Subcutaneous adipose tissue (tissue), 4 donors: ENCODE measurements around the gene KLHL8. TPM values are rescaled to one million over a fixed set of nuclear protein-coding genes. Genes with fewer than 3 reads are reported as not detected.

ENCODE experiments used
- total RNA-seq, 4 donors: library from RNA; depleted of rRNA; stranded (reverse); fragments of >200 nt; gene quantifications; one replicate each; pipeline ENCODE4 v1.1.0, GENCODE V29; 2016
- TF ChIP-seq, protein P1 (sequence below): fragments of 450-650 bp; IDR thresholded peaks from one replicate; pipeline ENCODE4 v1.5.1; 2016; ENCODE audit warnings: low read depth, mild to moderate bottlenecking, control low read depth, antibody characterized with exemption, moderate library complexity

KLHL8 gene
- total RNA-seq, 4 donors from 2014 or later, result 16.2 to 20.1 (median 17.6) TPM

DNA sequence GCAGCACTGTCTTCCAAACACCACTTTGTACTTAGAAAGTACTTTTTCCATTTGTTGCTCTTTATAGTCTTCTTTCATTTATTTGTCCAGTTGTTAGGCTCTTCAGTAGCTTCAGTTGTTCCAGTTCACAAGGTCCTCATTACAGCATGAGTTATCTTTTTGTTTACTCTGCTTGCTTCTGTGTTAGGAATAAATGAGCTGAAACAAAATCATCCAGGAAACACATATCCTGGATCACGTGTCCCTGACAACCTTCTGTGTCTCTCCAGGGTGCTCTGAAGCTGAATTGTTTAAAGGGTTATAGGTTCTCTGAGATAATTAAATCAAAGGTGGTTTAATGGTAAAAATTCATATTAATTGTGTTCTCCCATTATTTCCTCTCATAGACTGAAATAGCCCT, 19.9 kb upstream of the KLHL8 start:
- TF ChIP-seq, protein P1, sequence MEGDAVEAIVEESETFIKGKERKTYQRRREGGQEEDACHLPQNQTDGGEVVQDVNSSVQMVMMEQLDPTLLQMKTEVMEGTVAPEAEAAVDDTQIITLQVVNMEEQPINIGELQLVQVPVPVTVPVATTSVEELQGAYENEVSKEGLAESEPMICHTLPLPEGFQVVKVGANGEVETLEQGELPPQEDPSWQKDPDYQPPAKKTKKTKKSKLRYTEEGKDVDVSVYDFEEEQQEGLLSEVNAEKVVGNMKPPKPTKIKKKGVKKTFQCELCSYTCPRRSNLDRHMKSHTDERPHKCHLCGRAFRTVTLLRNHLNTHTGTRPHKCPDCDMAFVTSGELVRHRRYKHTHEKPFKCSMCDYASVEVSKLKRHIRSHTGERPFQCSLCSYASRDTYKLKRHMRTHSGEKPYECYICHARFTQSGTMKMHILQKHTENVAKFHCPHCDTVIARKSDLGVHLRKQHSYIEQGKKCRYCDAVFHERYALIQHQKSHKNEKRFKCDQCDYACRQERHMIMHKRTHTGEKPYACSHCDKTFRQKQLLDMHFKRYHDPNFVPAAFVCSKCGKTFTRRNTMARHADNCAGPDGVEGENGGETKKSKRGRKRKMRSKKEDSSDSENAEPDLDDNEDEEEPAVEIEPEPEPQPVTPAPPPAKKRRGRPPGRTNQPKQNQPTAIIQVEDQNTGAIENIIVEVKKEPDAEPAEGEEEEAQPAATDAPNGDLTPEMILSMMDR, result no peak

DNA sequence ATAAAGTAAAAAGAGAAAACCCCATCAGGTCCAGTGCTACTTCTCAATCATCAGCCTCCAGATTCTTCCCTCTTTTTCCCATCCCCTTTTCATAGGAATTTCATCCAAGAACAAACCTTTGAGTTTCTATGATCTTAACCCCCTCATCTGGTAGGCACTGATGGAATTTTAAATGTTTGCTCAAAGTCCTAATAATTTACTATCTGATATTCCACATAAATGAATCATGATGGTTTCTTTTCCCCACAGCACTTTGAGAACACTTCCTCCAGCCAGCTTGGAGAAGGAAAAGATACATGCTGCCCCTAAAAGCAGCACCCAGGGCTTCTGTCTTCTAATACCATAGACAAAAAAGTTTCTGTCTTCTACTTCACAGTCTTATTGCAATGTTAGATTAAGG, 19.4 kb upstream of the KLHL8 start:
- TF ChIP-seq, protein P1, result no peak

DNA sequence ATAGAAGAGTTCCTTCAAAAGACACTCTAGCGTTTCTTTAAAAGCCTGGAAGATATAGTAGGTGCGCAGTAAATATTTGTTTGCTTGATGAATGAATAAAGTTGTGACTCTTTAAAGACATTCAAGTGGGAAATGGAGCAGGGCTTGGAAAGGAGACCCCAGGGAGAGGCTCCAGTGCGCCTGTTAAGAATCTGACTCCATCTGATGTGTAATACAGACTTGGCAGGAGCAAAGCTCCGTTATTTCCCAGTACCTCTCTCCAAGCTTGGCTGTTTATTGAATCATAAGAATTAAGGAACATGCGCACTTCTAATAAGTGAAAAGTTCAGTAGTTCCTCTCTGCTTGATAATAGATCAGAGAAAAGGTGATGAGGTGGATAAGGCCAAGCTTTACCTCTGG, 18.8 kb upstream of the KLHL8 start:
- TF ChIP-seq, protein P1, result no peak

DNA sequence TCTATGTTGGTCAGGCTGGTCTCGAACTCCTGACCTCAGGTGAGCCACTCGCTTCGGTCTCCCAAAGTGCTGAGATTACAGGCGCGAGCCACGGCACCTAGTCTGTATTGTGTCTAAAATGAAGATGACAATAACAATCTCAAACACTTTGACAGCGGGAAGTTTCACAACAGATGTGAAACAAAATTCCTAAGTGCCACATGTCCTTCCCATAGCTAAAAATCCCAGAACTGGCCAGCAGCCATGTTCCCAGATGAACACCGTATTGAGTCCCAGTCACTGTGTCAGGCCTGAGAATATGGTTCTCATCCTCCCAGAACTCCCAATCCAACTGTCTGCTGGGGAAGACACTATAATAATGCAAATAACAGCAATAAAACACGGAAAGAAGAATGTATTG, 16.4 kb upstream of the KLHL8 start:
- TF ChIP-seq, protein P1, result no peak

DNA sequence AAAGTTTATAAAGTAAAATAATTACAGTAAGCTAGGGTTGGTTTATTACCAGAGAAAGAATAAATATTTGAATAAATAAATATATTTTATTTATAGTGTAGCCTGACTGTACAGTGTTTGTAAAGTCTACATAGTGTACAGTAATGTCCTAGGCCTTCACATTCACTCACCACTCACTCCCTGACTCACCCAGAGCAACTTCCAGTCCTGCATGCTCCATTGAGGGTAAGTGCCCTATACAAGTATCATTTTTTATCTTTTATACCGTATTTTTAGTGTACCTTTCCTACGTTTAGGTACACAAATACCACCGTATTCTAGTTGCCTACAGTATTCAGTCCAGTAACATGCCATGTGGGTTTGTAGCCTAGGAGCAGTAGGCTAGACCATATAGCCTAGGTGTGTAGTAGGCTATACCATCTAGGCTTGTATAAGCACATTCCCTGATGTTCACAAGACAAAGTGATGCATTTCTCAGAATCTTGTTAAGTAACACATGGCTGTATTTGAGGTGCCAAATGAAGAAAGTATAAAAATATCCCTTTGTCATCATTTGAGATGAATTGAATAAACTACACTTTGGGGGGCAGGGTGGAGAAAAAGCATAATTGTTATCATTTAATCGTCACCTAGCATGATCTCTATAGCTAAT, 14.7 kb upstream of the KLHL8 start:
- TF ChIP-seq, protein P1, result no peak

DNA sequence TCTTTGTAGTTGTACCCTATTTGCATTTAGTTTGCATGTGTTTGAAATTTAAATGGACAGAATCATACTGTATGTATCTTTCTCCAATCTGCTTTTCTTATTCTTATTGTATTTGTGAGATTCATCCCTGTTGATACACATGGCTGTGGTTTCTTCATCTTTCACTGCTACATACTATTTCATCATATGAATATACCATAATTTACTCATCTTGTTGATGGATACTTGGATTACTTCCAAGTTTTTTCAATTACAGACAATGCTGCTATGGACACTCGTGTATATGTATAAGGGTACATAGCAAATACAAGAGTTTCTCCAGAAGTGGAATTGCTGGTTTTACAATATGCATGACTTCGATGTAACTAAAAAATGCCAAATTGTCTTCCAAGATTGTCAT, 11.8 kb upstream of the KLHL8 start:
- TF ChIP-seq, protein P1, result no peak

DNA sequence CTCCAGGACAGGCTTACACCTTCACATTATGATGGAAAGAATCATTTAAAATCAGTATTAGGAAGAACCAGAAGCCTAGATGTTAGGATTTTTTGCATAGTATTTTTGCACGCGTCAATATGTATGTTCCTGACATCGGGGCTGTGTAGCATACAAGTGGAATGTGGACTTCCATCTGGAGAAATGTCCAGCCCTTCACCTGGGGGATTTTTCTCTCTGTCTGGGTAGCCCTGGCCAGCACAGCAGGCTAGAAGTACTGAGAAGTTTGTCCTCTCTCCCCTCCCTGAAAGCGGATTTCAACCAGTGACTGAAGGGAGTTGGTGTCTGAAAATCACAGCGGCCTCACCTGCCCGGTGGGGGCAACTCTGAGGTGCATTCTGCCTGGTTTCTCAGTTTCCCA, 10.4 kb upstream of the KLHL8 start:
- TF ChIP-seq, protein P1, result no peak
